Measurements from ENCODE around the gene EDDM3A. TPM values are rescaled to one million over a fixed set of nuclear protein-coding genes. Genes with fewer than 3 reads are reported as not detected.

The EDDM3A gene
- total and polyA plus RNA-seq, 10 of the 15 experiments (the other 5 are each of a cell fraction or from before 2014, with no cell fraction given): not detected

GRCh38 chr14:20768593-20768892, 22.9 kb downstream of the EDDM3A start:
- Histone ChIP-seq H3K4me1 (ENCODE audit: control insufficient read depth, insufficient read depth, low read length) (peaks cover 7% of the 10 kb centered on the region), H3K27ac (ENCODE audit: control insufficient read depth, insufficient read depth) (no peak overlapping the region), H3K9me3 (replicated peaks; ENCODE audit: control insufficient read depth, insufficient read depth, low read length) (no peaks in the 10 kb centered on the region), H3K27me3 (replicated peaks in 1 of 2; ENCODE audit: control insufficient read depth in 2 of 2, insufficient read depth in 2 of 2, low read length in 1 of 2) (no peaks in the 10 kb centered on the region), H3K9ac (ENCODE audit: control insufficient read depth, insufficient read depth, low read length) (no peak overlapping the region), H3K36me3 (ENCODE audit: control insufficient read depth in 2 of 2, insufficient read depth in 2 of 2, low read length in 1 of 2) (no peaks in the 10 kb centered on the region), H2AFZ (ENCODE audit: control insufficient read depth, low read depth, low read length) (no peak overlapping the region), H3K4me3 (no peak overlapping the region), H3K79me2 (ENCODE audit: control insufficient read depth, insufficient read depth, low read length) (no peaks in the 10 kb centered on the region), H3K4me2 (ENCODE audit: control insufficient read depth, insufficient read depth) (no peak overlapping the region), H4K20me1 (ENCODE audit: control insufficient read depth, insufficient read depth) (no peaks in the 10 kb centered on the region)
- ChIA-PET SMC1A (ENCODE audit: uncharacterized antibody, unreplicated experiment) (no interaction called here), RAD21 (ENCODE audit: unreplicated experiment) (interaction anchor here (1.9 kb wide), 1 partner anchor 12 kb away, joined by 5 read pairs; the partner anchor contains the start of gene RNASE6), CTCF (interaction anchor here (0.8 kb wide), 1 partner anchor 87 kb away, joined by 3 read pairs; no protein-coding TSS in a partner anchor), POLR2A (no interaction called here)
- ATAC-seq (no peak; the same call in 1 of the 3 replicates), FAIRE-seq (no peak), DNase-seq (ENCODE audit: low read depth, low spot score) (no peak)
- 91% methylated on average over 3 of the region's 3 CpGs for whole genome bisulfite sequencing (ENCODE audit: insufficient coverage, insufficient replicate concordance, low lambda C conversion rate, missing lambda C conversion rate)
- no peak for TF ChIP-seq CEBPZ (IDR thresholded peaks at IDR 0.05; ENCODE audit: low read depth, low read length)
- TF ChIP-seq, protein P1, sequence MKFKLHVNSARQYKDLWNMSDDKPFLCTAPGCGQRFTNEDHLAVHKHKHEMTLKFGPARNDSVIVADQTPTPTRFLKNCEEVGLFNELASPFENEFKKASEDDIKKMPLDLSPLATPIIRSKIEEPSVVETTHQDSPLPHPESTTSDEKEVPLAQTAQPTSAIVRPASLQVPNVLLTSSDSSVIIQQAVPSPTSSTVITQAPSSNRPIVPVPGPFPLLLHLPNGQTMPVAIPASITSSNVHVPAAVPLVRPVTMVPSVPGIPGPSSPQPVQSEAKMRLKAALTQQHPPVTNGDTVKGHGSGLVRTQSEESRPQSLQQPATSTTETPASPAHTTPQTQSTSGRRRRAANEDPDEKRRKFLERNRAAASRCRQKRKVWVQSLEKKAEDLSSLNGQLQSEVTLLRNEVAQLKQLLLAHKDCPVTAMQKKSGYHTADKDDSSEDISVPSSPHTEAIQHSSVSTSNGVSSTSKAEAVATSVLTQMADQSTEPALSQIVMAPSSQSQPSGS (IDR thresholded peaks at IDR 0.05; ENCODE audit: low read length): no peak
- TF ChIP-seq ZNF217 (IDR thresholded peaks at IDR 0.05): no peak
- no peak for TF ChIP-seq NR2C1 (IDR thresholded peaks at IDR 0.05)
- TF ChIP-seq ZZZ3 (IDR thresholded peaks at IDR 0.05; ENCODE audit: control insufficient read depth, insufficient read length, low read depth): no peak
- no peak for TF ChIP-seq CHD4 (IDR thresholded peaks at IDR 0.05)
- TF ChIP-seq FOXK2 (IDR thresholded peaks at IDR 0.05): no peak
- no peak for TF ChIP-seq SMARCA5 (IDR thresholded peaks at IDR 0.05)
- no peak for TF ChIP-seq TAF1 (IDR thresholded peaks at IDR 0.05; ENCODE audit: borderline replicate concordance, low read depth, low read length)
- TF ChIP-seq ZBED1 (IDR thresholded peaks at IDR 0.05; ENCODE audit: borderline replicate concordance): no peak
- intact Hi-C loops (cut with micrococcal nuclease; ENCODE audit: unreplicated experiment): no loop called here
- BruUV-seq (replicated peaks): no TSS peak
- in situ Hi-C loops (cut with MboI): no loop called here

Data from GM12878 (cell line).